ENCODE data around the gene ANKRD13B. TPM values are rescaled to one million over a fixed set of nuclear protein-coding genes. Genes with fewer than 3 reads are reported as not detected.
A peak's percentile ranks its signal among the peaks of the same experiment; 100 is the strongest.

ANKRD13B gene
- total and polyA plus RNA-seq, 2 of the 13 experiments (the other 11 are each of a cell fraction or from before 2014, with no cell fraction given) = 1.7 to 1.8 TPM

DNA sequence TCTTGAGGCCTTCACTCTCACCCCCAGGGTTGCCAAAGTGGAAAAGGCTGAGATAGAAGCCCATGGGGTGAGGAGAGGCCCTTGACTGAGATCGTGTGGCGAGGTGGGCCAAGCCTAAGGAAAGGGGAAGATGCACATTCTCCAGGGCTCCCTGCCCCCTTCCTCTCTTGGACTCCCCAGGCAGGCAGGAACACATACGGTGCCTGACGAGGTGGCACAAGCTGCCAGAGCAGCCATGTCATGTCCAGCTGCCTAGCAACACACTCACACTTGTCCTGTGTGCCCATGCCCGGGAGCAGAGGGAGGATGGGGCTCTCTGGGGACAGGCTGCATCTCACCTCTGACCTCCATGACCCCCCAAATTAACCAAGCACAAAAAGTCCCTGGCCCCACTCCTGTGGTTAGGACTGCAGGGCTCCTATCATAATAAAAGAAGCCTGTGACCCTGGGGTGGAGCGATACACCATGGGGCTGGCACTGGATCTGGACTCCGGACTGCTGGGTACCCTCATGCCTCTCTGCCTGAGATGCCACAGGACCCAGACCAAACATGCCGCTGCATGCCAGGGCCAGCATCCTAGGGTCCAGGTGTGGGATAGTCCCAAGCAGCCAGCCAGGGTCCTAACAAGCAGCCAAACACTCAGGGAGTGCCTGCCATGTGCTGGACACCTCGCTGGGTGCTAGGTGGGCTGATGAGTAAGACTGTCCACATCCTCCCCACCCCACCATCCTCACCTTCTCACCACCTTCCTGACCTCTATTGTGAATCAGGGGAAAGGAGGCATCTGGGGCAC is 6.1 kb upstream of the ANKRD13B start:
- 88% methylated on average over 4 of the region's 9 CpGs for WGBS (ENCODE audit: low lambda C conversion rate)
- H3K36me3 ChIP-seq (replicated peaks in 1 of 2; ENCODE audit: control insufficient read depth in 1 of 2, insufficient read depth in 2 of 2, low read length in 2 of 2) = peaks cover under 1 to 1% of the 10 kb centered on the region in 2 experiments; a peak in 2 of 5 replicates
- H3K27me3 ChIP-seq (ENCODE audit: control insufficient read depth in 1 of 2, insufficient read depth in 2 of 2, low read length in 2 of 2) = no peaks in the 10 kb centered on the region; a peak in 1 of 5 replicates
- no peak overlapping the region for H3K9ac ChIP-seq (ENCODE audit: insufficient read depth, low read depth, low read length)
- H3K9me3 ChIP-seq (ENCODE audit: low read length) = no peaks in the 10 kb centered on the region
- FAIRE-seq (no peak), ATAC-seq (no peak), DNase-seq (ENCODE audit: low spot score) (no peak)
- no peak overlapping the region for H3K27ac ChIP-seq (ENCODE audit: extremely low read length, insufficient read depth, low read length)
- peaks cover 46% of the 10 kb centered on the region for H3K4me1 ChIP-seq (ENCODE audit: insufficient read depth, low read length)
- H4K20me1 ChIP-seq (ENCODE audit: insufficient read depth, low read length) = peaks cover 14% of the 10 kb centered on the region; the same call in 1 of the 2 replicates
- no peak overlapping the region for H3K4me3 ChIP-seq (replicated peaks in 1 of 3; ENCODE audit: insufficient read depth in 1 of 3, low read depth in 2 of 3, low read length in 3 of 3)
- peak overlapping the region; percentile 93; the same call in 1 of the 2 replicates for H3K4me2 ChIP-seq (ENCODE audit: low read depth, low read length)
- in situ Hi-C loops (cut with HindIII; ENCODE audit: extremely low pct_ligation_motif_present, low pct_unique_long_range_greater_than_20kb) = no loop called here
- intact Hi-C loops (cut with micrococcal nuclease; ENCODE audit: unreplicated experiment) = no loop called here
- POLR2A ChIA-PET = interaction anchor here (1.5 to 2.0 kb wide), 2 partner anchors 12 to 21 kb away, joined by 4 to 11 read pairs; no protein-coding TSS in a partner anchor
- H2AFZ ChIP-seq (ENCODE audit: low read length) = no peak overlapping the region
- TF ChIP-seq NBN (conservative IDR thresholded peaks at IDR 0.05) = no peak
- no peak for TF ChIP-seq HDAC1 (CRISPR knock-in tag; IDR thresholded peaks at IDR 0.05)
- TF ChIP-seq ZKSCAN1 (IDR thresholded peaks at IDR 0.05; ENCODE audit: low read length) = no peak
- no peak for TF ChIP-seq CTCF (CRISPR knock-in tag; IDR thresholded peaks at IDR 0.05)
- CTCF ChIA-PET (ENCODE audit: low intra/inter-chr PET ratio, low total read pairs) = no interaction called here
- peaks cover 23% of the 10 kb centered on the region for H3K79me2 ChIP-seq (ENCODE audit: insufficient read depth, low read length)
- BruUV-seq (replicated peaks) = no TSS peak

DNA sequence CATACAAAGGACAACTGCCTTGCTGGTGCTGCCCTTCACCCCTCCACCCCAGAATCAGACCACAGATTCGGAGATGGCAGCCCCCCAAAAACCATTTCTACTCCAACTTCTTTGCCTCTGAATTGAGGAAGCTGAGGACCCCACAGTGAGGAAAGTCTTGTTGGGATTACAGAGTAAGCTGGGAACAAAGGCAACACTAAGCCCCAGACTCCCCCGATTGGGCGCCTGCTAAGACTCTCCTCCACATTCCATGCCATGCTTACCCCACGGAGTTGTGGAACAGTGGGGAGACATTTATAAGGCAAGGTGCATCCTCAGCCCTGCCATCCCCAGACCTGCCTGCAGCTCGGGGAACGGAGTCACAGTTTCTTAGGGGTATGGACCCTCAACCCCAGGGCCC is 5.3 kb upstream of the ANKRD13B start:
- no TSS peak for BruUV-seq (replicated peaks)
- H3K79me2 ChIP-seq (ENCODE audit: insufficient read depth, low read length) = peaks cover 23% of the 10 kb centered on the region

More for the DNA sequence above, 5.3 kb upstream of the ANKRD13B start:
- peaks cover 0 to 1% of the 10 kb centered on the region in 2 experiments; a peak in 2 of 5 replicates for H3K36me3 ChIP-seq (replicated peaks in 1 of 2; ENCODE audit: control insufficient read depth in 1 of 2, insufficient read depth in 2 of 2, low read length in 2 of 2)
- H3K9ac ChIP-seq (ENCODE audit: insufficient read depth, low read depth, low read length) = peak overlapping the region; percentile 73; the same call in 1 of the 2 replicates
- ChIA-PET CTCF (ENCODE audit: low intra/inter-chr PET ratio, low total read pairs) (no interaction called here), POLR2A (interaction anchor here (1.2 to 2.0 kb wide), 2 partner anchors 13 to 22 kb away, joined by 5 to 11 read pairs; partner anchors contain the start of gene ABHD15)
- ATAC-seq = no peak
- intact Hi-C loops (cut with micrococcal nuclease; ENCODE audit: unreplicated experiment) (no loop called here), in situ Hi-C loops (cut with HindIII; ENCODE audit: extremely low pct_ligation_motif_present, low pct_unique_long_range_greater_than_20kb) (no loop called here)
- no peak for TF ChIP-seq CCAR2 (optimal IDR thresholded peaks at IDR 0.05; ENCODE audit: low read depth, low read length)
- no peak for TF ChIP-seq RXRB (CRISPR knock-in tag; IDR thresholded peaks at IDR 0.05; ENCODE audit: borderline replicate concordance)
- no peak for TF ChIP-seq NKX3-1 (CRISPR knock-in tag; IDR thresholded peaks at IDR 0.05)
- no peak for TF ChIP-seq SALL1 (CRISPR knock-in tag; IDR thresholded peaks at IDR 0.05)
- no peak for TF ChIP-seq GATAD2A (CRISPR knock-in tag; IDR thresholded peaks at IDR 0.05)
- no peak for TF ChIP-seq ZNF354B (CRISPR knock-in tag; IDR thresholded peaks at IDR 0.05)
- no peak for TF ChIP-seq ZSCAN31 (CRISPR knock-in tag; IDR thresholded peaks at IDR 0.05; ENCODE audit: low read depth)
- no peak for TF ChIP-seq NR2F2 (IDR thresholded peaks at IDR 0.05; ENCODE audit: borderline replicate concordance, low read depth)
- no peak for TF ChIP-seq ZBTB38 (CRISPR knock-in tag; IDR thresholded peaks at IDR 0.05)
- TF ChIP-seq RORA (CRISPR knock-in tag; IDR thresholded peaks at IDR 0.05) = no peak
- no peak for TF ChIP-seq ZNF678 (CRISPR knock-in tag; IDR thresholded peaks at IDR 0.05)
- no peak overlapping the region for H2AFZ ChIP-seq (ENCODE audit: low read length)
- H3K4me3 ChIP-seq (replicated peaks in 1 of 3; ENCODE audit: insufficient read depth in 1 of 3, low read depth in 2 of 3, low read length in 3 of 3) = peak overlapping the region; percentile 70 to 98 (median 79); a peak in 2 of 6 replicates
- no peak overlapping the region for H3K27ac ChIP-seq (ENCODE audit: extremely low read length, insufficient read depth, low read length)
- H3K4me1 ChIP-seq (ENCODE audit: insufficient read depth, low read length) = peaks cover 53% of the 10 kb centered on the region
- H4K20me1 ChIP-seq (ENCODE audit: insufficient read depth, low read length) = peaks cover 14% of the 10 kb centered on the region; the same call in 1 of the 2 replicates
- no peak for FAIRE-seq
- 93% methylated on average over 6 of the region's 6 CpGs for WGBS (ENCODE audit: low lambda C conversion rate)
- DNase-seq (ENCODE audit: low spot score) = no peak
- H3K9me3 ChIP-seq (ENCODE audit: low read length) = no peaks in the 10 kb centered on the region
- H3K4me2 ChIP-seq (ENCODE audit: low read depth, low read length) = peak overlapping the region; percentile 93
- no peaks in the 10 kb centered on the region; a peak in 1 of 5 replicates for H3K27me3 ChIP-seq (ENCODE audit: control insufficient read depth in 1 of 2, insufficient read depth in 2 of 2, low read length in 2 of 2)

All from HepG2 (cell line).